Endothelial cell of umbilical vein (primary cell): ENCODE measurements around the gene KIAA1958. TPM values are rescaled to one million over a fixed set of nuclear protein-coding genes. Genes with fewer than 3 reads are reported as not detected.

Experiments used
- BruUV-seq: library from RNA; stranded (reverse); fragments of 400-500 nt; replicated peaks from 2 replicates; lab custom pipeline; 2021; lab: Mats Ljungman, UMichigan
- CTCF ChIA-PET: fragments of 300-600, 350-600 bp; sonication (Branson Sonifier 250); formaldehyde crosslinking; loops from one replicate; lab custom pipeline; 2021; ENCODE audit warnings: antibody characterized with exemption, inconsistent platforms; lab: Charles Lee
- POLR2A ChIA-PET: fragments of 300-600, 350-600 bp; sonication (Branson Sonifier 250); formaldehyde crosslinking; loops from one replicate; lab custom pipeline; 2021; ENCODE audit warnings: antibody characterized with exemption, inconsistent platforms; lab: Charles Lee
- DNase-seq: peaks from one replicate; pipeline ENCODE4 v3.0.0-alpha.2; 2011; ENCODE audit warnings: low read depth, low spot score
- FAIRE-seq: peaks from 2 replicates; lab custom pipeline; 2011; peaks lifted over from hg19 to GRCh38; lab: Jason Lieb, UNC
- H2AFZ ChIP-seq: 2 replicates; pipeline ENCODE4 v1.6.0; 2012; ENCODE audit warnings: low read depth, low read length, control low read depth, inconsistent platforms
- H3K27ac ChIP-seq: 2 replicates; pipeline ENCODE4 v1.5.1; 2011; ENCODE audit warnings: low read depth, mild to moderate bottlenecking, control low read depth, low read length, moderate library complexity; ENCODE audit not compliant: insufficient read depth
- H3K27me3 ChIP-seq, 2 experiments: 2 replicates each; pipeline versions ENCODE4 v1.6.0 to v1.6.1; 2011; ENCODE audit warnings: low read length in 2 of 2, mixed read lengths in 1 of 2; ENCODE audit not compliant: control insufficient read depth in 2 of 2, insufficient read depth in 2 of 2
- H3K36me3 ChIP-seq, 2 experiments: 2 replicates in 1 of 2; 3 replicates in 1 of 2; pipeline ENCODE4 v1.5.1; 2011; ENCODE audit warnings: low read length in 2 of 2, mild to moderate bottlenecking in 1 of 2, moderate library complexity in 1 of 2; ENCODE audit not compliant: control insufficient read depth in 2 of 2, insufficient read depth in 2 of 2; ENCODE audit errors: extremely low read depth in 1 of 2
- H3K4me1 ChIP-seq: 3 replicates; pipeline ENCODE4 v1.5.1; 2011; ENCODE audit warnings: mild to moderate bottlenecking, low read length; ENCODE audit not compliant: control insufficient read depth, insufficient read depth; ENCODE audit errors: extremely low read depth
- H3K4me2 ChIP-seq: 2 replicates; pipeline ENCODE4 v1.6.1; 2011; ENCODE audit warnings: low read length, control low read depth, mixed read lengths; ENCODE audit not compliant: insufficient read depth
- H3K4me3 ChIP-seq, 3 experiments: fragments of 200-600 bp in 1 of 3; sonication (generic), shearing (Covaris generic) in 1 of 3; replicated peaks in 1 of 3; 2 replicates each; pipeline ENCODE4 v1.5.1; 2011 to 2016; ENCODE audit warnings: control low read depth in 3 of 3, low read length in 3 of 3, mild to moderate bottlenecking in 2 of 3, inconsistent platforms in 1 of 3, low read depth in 1 of 3, moderate library complexity in 1 of 3; ENCODE audit not compliant: insufficient read depth in 1 of 3
- H3K79me2 ChIP-seq: 2 replicates; pipeline ENCODE4 v1.6.0; 2012; ENCODE audit warnings: low read length, inconsistent platforms; ENCODE audit not compliant: control insufficient read depth, insufficient read depth
- H3K9ac ChIP-seq: replicated peaks from 2 replicates; pipeline ENCODE3; 2011; ENCODE audit warnings: low read length, control low read depth; ENCODE audit not compliant: insufficient read depth; ENCODE audit errors: extremely low read depth
- H3K9me1 ChIP-seq: replicated peaks from 3 replicates; pipeline ENCODE4 v1.6.0; 2011; ENCODE audit warnings: mild to moderate bottlenecking, low read length; ENCODE audit not compliant: control insufficient read depth, insufficient read depth; ENCODE audit errors: extremely low read depth
- H3K9me3 ChIP-seq: replicated peaks from 2 replicates; pipeline ENCODE4 v1.5.1; 2012; ENCODE audit warnings: low read length, inconsistent platforms; ENCODE audit not compliant: control insufficient read depth, insufficient read depth
- H4K20me1 ChIP-seq: replicated peaks from 2 replicates; pipeline ENCODE3; 2011; ENCODE audit warnings: mild to moderate bottlenecking, low read length; ENCODE audit not compliant: control insufficient read depth, insufficient read depth; ENCODE audit errors: extremely low read depth
- EZH2 ChIP-seq: IDR thresholded peaks from 2 replicates; pipeline ENCODE4 v1.6.1; 2012; ENCODE audit warnings: borderline replicate concordance, low read depth, mild to moderate bottlenecking, moderate library complexity, low read length, inconsistent platforms; ENCODE audit not compliant: severe bottlenecking
- JUN ChIP-seq: IDR thresholded peaks from 2 replicates; pipeline ENCODE4 v1.6.1; 2011; ENCODE audit warnings: borderline replicate concordance, low read depth; ENCODE audit not compliant: insufficient read length, insufficient read depth
- POLR2AphosphoS5 ChIP-seq: IDR thresholded peaks from 2 replicates; pipeline ENCODE4 v1.6.1; 2012; ENCODE audit warnings: low read depth, mild to moderate bottlenecking, control low read depth, low read length, moderate library complexity; ENCODE audit not compliant: insufficient read depth
- dilution Hi-C: fragments of 300-500 bp; cut with MboI; formaldehyde crosslinking; loops from one replicate; pipeline ENCODE4 v1.15.0; 2019; ENCODE audit warnings: low sequenced_read_pairs; ENCODE audit not compliant: extremely low pct_ligation_motif_present
- intact Hi-C: fragments of 100-400 bp; cut with micrococcal nuclease; formaldehyde crosslinking; loops from one replicate; pipeline ENCODE4 v1.10.0; 2022
- polyA plus RNA-seq, 4 experiments: library from polyadenylated mRNA; depleted of rRNA in 3 of 4; stranded (reverse) in 3 of 4; unstranded in 1 of 4; fragments of >200 nt; gene quantifications; 2 replicates each; pipeline versions ENCODE4 v1.2.1 to v1.2.3, GENCODE V29; 2011 to 2012; ENCODE audit warnings: missing spikeins in 1 of 4
- total RNA-seq: library from RNA; stranded (reverse); gene quantifications from 2 replicates; pipeline ENCODE4 v1.2.3, GENCODE V29; 2021

KIAA1958 gene
- total and polyA plus RNA-seq, 2 donors (not counting 3 experiments of a cell fraction or from before 2014, with no cell fraction given): 1.7 to 5.0 TPM

DNA sequence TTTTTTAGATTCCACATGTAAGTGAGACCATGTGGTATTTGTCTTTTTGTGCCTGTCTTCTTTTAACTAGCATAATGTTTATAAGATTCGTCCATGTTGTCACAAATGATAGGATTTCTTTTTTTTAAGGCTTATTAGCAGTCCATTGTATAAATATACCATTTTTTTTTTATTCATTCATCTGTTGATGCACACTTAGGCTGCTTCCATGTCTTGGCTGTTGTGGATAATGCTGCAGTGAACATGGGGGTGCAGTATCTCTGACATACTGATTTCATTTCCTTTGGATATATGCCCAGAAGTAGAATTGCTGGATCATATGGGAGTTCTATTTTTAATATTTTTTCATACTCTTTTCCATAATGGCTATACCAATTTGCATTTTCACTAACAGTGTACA is 48.7 kb downstream of the KIAA1958 start:
- no peaks in the 10 kb centered on the region for H3K27me3 ChIP-seq
- no TSS peak for BruUV-seq
- no peaks in the 10 kb centered on the region for H3K9me1 ChIP-seq
- peak overlapping the region; percentile 69 for H3K27ac ChIP-seq
- H3K4me1 ChIP-seq: peaks cover 11% of the 10 kb centered on the region
- DNase-seq (peak; percentile 57), FAIRE-seq (no peak)
- dilution Hi-C loops (no loop called here), intact Hi-C loops (no loop called here)
- no peaks in the 10 kb centered on the region for H3K79me2 ChIP-seq
- no peak overlapping the region for H2AFZ ChIP-seq
- no peaks in the 10 kb centered on the region for H3K9me3 ChIP-seq
- no peak for TF ChIP-seq JUN
- ChIA-PET POLR2A (no interaction called here), CTCF (no interaction called here)
- no peak overlapping the region for H3K4me3 ChIP-seq
- peak overlapping the region; percentile 27 for H3K4me2 ChIP-seq
- no peaks in the 10 kb centered on the region for H4K20me1 ChIP-seq
- H3K9ac ChIP-seq: no peak overlapping the region
- H3K36me3 ChIP-seq: no peaks in the 10 kb centered on the region

- no peaks in the 10 kb centered on the region for H3K9me1 ChIP-seq
- H3K9ac ChIP-seq: no peak overlapping the region
- no peak overlapping the region for H3K4me3 ChIP-seq
- no peaks in the 10 kb centered on the region for H3K79me2 ChIP-seq
- H3K9me3 ChIP-seq: no peaks in the 10 kb centered on the region
- TF ChIP-seq POLR2AphosphoS5 (no peak), EZH2 (no peak), JUN (peak; percentile 21)
- peak; percentile 67 for FAIRE-seq
- no peaks in the 10 kb centered on the region for H4K20me1 ChIP-seq
- dilution Hi-C loops: no loop called here
- no peak overlapping the region for H2AFZ ChIP-seq
- H3K4me1 ChIP-seq: peaks cover 11% of the 10 kb centered on the region
- H3K27me3 ChIP-seq: no peaks in the 10 kb centered on the region
- H3K36me3 ChIP-seq: no peaks in the 10 kb centered on the region
- CTCF ChIA-PET: no interaction called here
- peak overlapping the region; percentile 69 for H3K27ac ChIP-seq
- BruUV-seq: no TSS peak
- POLR2A ChIA-PET: no interaction called here
- DNase-seq: peak; percentile 68
- intact Hi-C loops: no loop called here
- H3K4me2 ChIP-seq: peak overlapping the region; percentile 27
These were observed 49.2 kb downstream of the KIAA1958 start for GRCh38 chr9:112535811-112536210.
